A549 (cell line): ENCODE results near the gene ANKRD27. TPM values are rescaled to one million over a fixed set of nuclear protein-coding genes. Genes with fewer than 3 reads are reported as not detected.

Experiments
- ATAC-seq, 2 experiments: fragments of 200-7000 bp in 1 of 2; fragments of >200 bp in 1 of 2; cut with Nextera tagmentation in 1 of 2; cut with Tn5 transposase in 1 of 2; 3 replicates each; pipeline versions ENCODE4 v1.8.0 to v1.9.1; 2018 to 2020; ENCODE audit warnings: mild to moderate bottlenecking in 1 of 2, moderate library complexity in 1 of 2
- CTCF ChIA-PET: fragments of 300-600 bp; sonication (Branson Sonifier 250); formaldehyde crosslinking; extraction: SDS; loops from one replicate; lab custom pipeline; 2021; ENCODE audit warnings: antibody characterized with exemption, inconsistent platforms; lab: Yijun Ruan, JAX
- POLR2A ChIA-PET: fragments of 350-600 bp; formaldehyde crosslinking; extraction: SDS; loops from one replicate; lab custom pipeline; 2021; ENCODE audit warnings: antibody characterized with exemption, inconsistent platforms; lab: Yijun Ruan, JAX
- DNase-seq, 2 experiments: peaks; one replicate each; pipeline versions ENCODE4 v3.0.0 to v3.0.0-alpha.2; 2011 to 2016; ENCODE audit warnings: low read depth in 1 of 2, low spot score in 1 of 2
- FAIRE-seq: peaks from 2 replicates; lab custom pipeline; 2011; peaks lifted over from hg19 to GRCh38; lab: Jason Lieb, UNC
- H3K27ac ChIP-seq, 2 experiments: fragments of >200 bp; sonication (Bioruptor Twin); formaldehyde crosslinking; 3 replicates each; pipeline ENCODE4 v1.5.1; 2016 to 2017
- H3K4me1 ChIP-seq: fragments of >200 bp; sonication (Bioruptor Twin); formaldehyde crosslinking; 3 replicates; pipeline ENCODE4 v1.6.1; 2016
- H3K4me2 ChIP-seq: fragments of >200 bp; sonication (Bioruptor Twin); formaldehyde crosslinking; 3 replicates; pipeline ENCODE4 v1.6.1; 2016
- H3K4me3 ChIP-seq: fragments of >200 bp; sonication (Bioruptor Twin); formaldehyde crosslinking; 3 replicates; pipeline ENCODE4 v1.5.1; 2016
- H3K9me3 ChIP-seq: fragments of >200 bp; sonication (Bioruptor Twin); formaldehyde crosslinking; 3 replicates; pipeline ENCODE4 v1.6.1; 2016
- BHLHE40 ChIP-seq: IDR thresholded peaks from 2 replicates; pipeline ENCODE4 v1.6.1; 2012; ENCODE audit warnings: low read depth, low read length, inconsistent platforms
- CBX8 ChIP-seq: fragments of 200-600 bp; sonication (generic); IDR thresholded peaks from 2 replicates; pipeline ENCODE4 v1.6.1; 2016
- CHD4 ChIP-seq: fragments of 200-600 bp; sonication (generic); IDR thresholded peaks from 2 replicates; pipeline ENCODE4 v1.6.1; 2016; ENCODE audit warnings: antibody characterized with exemption, mild to moderate bottlenecking, borderline replicate concordance
- CTCF ChIP-seq: fragments of >200 bp; sonication (Bioruptor Twin); formaldehyde crosslinking; IDR thresholded peaks from 3 replicates; pipeline ENCODE4 v1.5.1; 2016
- EHMT2 ChIP-seq: fragments of 200-600 bp; sonication (generic); IDR thresholded peaks from 2 replicates; pipeline ENCODE4 v1.6.1; 2016; ENCODE audit warnings: antibody characterized with exemption, low read depth, mild to moderate bottlenecking, moderate library complexity
- EP300 ChIP-seq, 2 experiments: fragments of >200 bp; sonication (Bioruptor Twin); formaldehyde crosslinking; IDR thresholded peaks; 2 replicates in 1 of 2; 3 replicates in 1 of 2; pipeline ENCODE4 v1.6.1; 2016 to 2017
- FOSB ChIP-seq: fragments of 250-450 bp; sonication (Bioruptor Pico); IDR thresholded peaks from 2 replicates; pipeline ENCODE4 v1.5.0; 2020; ENCODE audit warnings: mild to moderate bottlenecking, moderate library complexity
- FOXS1 ChIP-seq: fragments of 250-450 bp; sonication (Bioruptor Pico); IDR thresholded peaks from 2 replicates; pipeline ENCODE4 v1.5.0; 2020; ENCODE audit warnings: mild to moderate bottlenecking, moderate library complexity
- HOXA7 ChIP-seq: fragments of 250-450 bp; sonication (Bioruptor Pico); IDR thresholded peaks from 2 replicates; pipeline ENCODE4 v1.5.0; 2020; ENCODE audit warnings: mild to moderate bottlenecking, moderate library complexity
- JUNB ChIP-seq: fragments of >200 bp; sonication (Bioruptor Twin); formaldehyde crosslinking; IDR thresholded peaks from 2 replicates; pipeline ENCODE4 v1.6.1; 2016
- MAFK ChIP-seq: fragments of 450-650 bp; IDR thresholded peaks from 2 replicates; pipeline ENCODE4 v1.6.1; 2014; ENCODE audit not compliant: partially characterized antibody
- MAZ ChIP-seq: fragments of 150-350 bp; IDR thresholded peaks from 2 replicates; pipeline ENCODE4 v1.6.1; 2014; ENCODE audit warnings: antibody characterized with exemption, low read depth, low read length, borderline replicate concordance
- NR3C1 ChIP-seq: fragments of >200 bp; sonication (Bioruptor Twin); formaldehyde crosslinking; IDR thresholded peaks from 3 replicates; pipeline ENCODE4 v1.6.1; 2017
- PBX3 ChIP-seq: IDR thresholded peaks from 2 replicates; pipeline ENCODE4 v1.6.1; 2012
- POLR2AphosphoS2 ChIP-seq: conservative IDR thresholded peaks from 2 replicates; pipeline ENCODE4 v1.6.1; 2012; ENCODE audit warnings: low read length, improper control_type of control experiment, inconsistent platforms
- RAD21 ChIP-seq, 2 experiments: fragments of >200 bp in 1 of 2; sonication (Bioruptor Twin) in 1 of 2; formaldehyde crosslinking in 1 of 2; IDR thresholded peaks in 1 of 2; conservative IDR thresholded peaks in 1 of 2; 2 replicates in 1 of 2; 3 replicates in 1 of 2; pipeline ENCODE4 v1.6.1; 2012 to 2018; ENCODE audit warnings: inconsistent platforms in 1 of 2
- REST ChIP-seq: fragments of 200-600 bp; sonication (generic); IDR thresholded peaks from 2 replicates; pipeline ENCODE4 v1.6.1; 2016; ENCODE audit warnings: antibody characterized with exemption, mild to moderate bottlenecking, moderate library complexity
- RFX5 ChIP-seq: fragments of 450-650 bp; IDR thresholded peaks from 2 replicates; pipeline ENCODE4 v1.7.1; 2014; ENCODE audit warnings: antibody characterized with exemption, mild to moderate bottlenecking, moderate library complexity
- SMC3 ChIP-seq: fragments of >200 bp; sonication (Bioruptor Twin); formaldehyde crosslinking; IDR thresholded peaks from 3 replicates; pipeline ENCODE4 v1.6.1; 2018; ENCODE audit warnings: inconsistent platforms
- SREBF2 ChIP-seq: fragments of 450-650 bp; IDR thresholded peaks from 2 replicates; pipeline ENCODE4 v1.6.1; 2014; ENCODE audit warnings: mild to moderate bottlenecking, moderate library complexity
- USF2 ChIP-seq: fragments of 450-650 bp; IDR thresholded peaks from 2 replicates; pipeline ENCODE4 v1.6.1; 2014; ENCODE audit warnings: antibody characterized with exemption
- ZC3H11A ChIP-seq: fragments of 450-650 bp; IDR thresholded peaks from 2 replicates; pipeline ENCODE4 v1.6.1; 2014; ENCODE audit warnings: antibody characterized with exemption, mild to moderate bottlenecking
- ZNF302 ChIP-seq: fragments of 250-450 bp; sonication (Bioruptor Pico); IDR thresholded peaks from 2 replicates; pipeline ENCODE4 v1.9.0; 2021; ENCODE audit warnings: inconsistent platforms, mild to moderate bottlenecking, moderate library complexity
- WGBS: methylation state at CpG from one replicate; pipeline ENCODE4 v1.1.6; 2017; ENCODE audit errors: missing lambda C conversion rate; 5-methylcytosine and 5-hydroxymethylcytosine counted together
- polyA plus RNA-seq, 4 experiments: library from polyadenylated mRNA; depleted of rRNA in 3 of 4; stranded (reverse); fragments of >200 nt; fragmentation: RNase III in 1 of 4; extraction: RNeasy Plus Mini Kit Qiagen cat#74134 plus additional on column Dnase treatment in 1 of 4; gene quantifications; 2 replicates in 3 of 4; 3 replicates in 1 of 4; pipeline ENCODE4 v1.2.3, GENCODE V29; 2011 to 2017

Gene ANKRD27
- polyA plus RNA-seq, 2 of the 4 experiments (the other 2 are of a cell fraction): 23.1 to 60.8 TPM

DNA sequence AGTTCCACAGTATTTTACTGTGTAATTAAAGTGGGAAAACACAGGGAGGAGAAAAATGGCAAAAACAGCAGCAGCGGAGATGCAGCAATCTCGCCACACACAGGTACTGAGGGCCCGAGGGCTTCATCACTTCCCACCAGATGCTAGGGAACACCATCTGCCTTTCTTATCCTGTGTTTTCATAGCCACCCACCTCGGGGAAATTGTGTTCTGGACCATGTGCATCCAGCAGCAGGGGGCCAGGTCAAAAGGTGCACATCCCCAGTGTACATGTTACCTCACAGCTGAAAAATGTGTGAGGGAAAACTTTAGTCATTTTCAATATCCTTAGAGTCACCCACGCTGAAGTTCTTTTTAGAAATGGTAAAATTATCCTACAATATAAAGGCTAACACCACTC, 63.8 kb downstream of the ANKRD27 start:
- ChIA-PET CTCF (interaction anchor here (9.8 kb wide), 1 partner anchor 10 kb away, joined by 88 read pairs; no protein-coding TSS in a partner anchor), POLR2A (no interaction called here)
- no peaks in the 10 kb centered on the region for H3K4me1 ChIP-seq
- H3K4me2 ChIP-seq: no peak overlapping the region
- no peak overlapping the region for H3K4me3 ChIP-seq
- DNase-seq (no peak), ATAC-seq (no peak), FAIRE-seq (no peak)
- H3K9me3 ChIP-seq: 0 out of 3 replicates have a peak, but pooled peaks cover 3% of the 10 kb centered on the region
- TF ChIP-seq FOXS1 (CRISPR knock-in tag) (no peak), SREBF2 (no peak), MAZ (no peak), RFX5 (no peak), RAD21 (conservative IDR thresholded peaks at IDR 0.05 in 1 of 2, IDR thresholded peaks at IDR 0.05 in 1 of 2) (no peak)
- WGBS: 87% methylated on average over 5 of the region's 5 CpGs
- H3K27ac ChIP-seq: no peak overlapping the region

DNA sequence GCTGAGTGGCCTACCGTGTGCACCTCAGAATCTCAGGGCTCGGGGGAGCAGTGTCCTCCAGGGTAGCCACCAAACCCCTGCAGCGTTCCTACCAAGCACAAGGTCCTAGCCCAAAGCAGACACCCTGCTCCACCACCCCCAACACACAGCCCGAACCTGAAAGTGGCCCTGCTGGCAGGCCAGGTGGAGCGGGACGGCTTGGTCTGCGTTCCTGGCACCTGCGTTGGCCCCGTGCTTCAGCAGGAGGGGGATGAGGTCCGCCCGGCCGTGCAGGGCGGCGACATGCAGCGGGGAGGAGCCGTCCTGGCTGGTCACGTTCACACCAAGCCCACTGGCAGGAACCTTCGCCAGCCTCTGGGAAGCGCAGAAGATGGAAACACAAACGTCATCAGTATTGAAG, 67.5 kb downstream of the ANKRD27 start:
- ATAC-seq (peak in 1 of 2 experiments; percentile 28; a peak in 1 of 6 replicates), FAIRE-seq (no peak), DNase-seq (no peak)
- Histone ChIP-seq H3K27ac (no peak overlapping the region), H3K9me3 (0 out of 3 replicates have a peak, but pooled peaks cover 3% of the 10 kb centered on the region), H3K4me2 (no peak overlapping the region), H3K4me3 (no peak overlapping the region), H3K4me1 (no peaks in the 10 kb centered on the region)
- ChIA-PET CTCF (interaction anchor here (1.1 to 1.8 kb wide), 2 partner anchors 8 to 26 kb away, joined by 3 to 9 read pairs; no protein-coding TSS in a partner anchor), POLR2A (no interaction called here)
- TF ChIP-seq HOXA7 (CRISPR knock-in tag) (no peak), JUNB (no peak), MAFK (no peak), CTCF (no peak), POLR2AphosphoS2 (no peak), USF2 (no peak), PBX3 (no peak), CHD4 (no peak), BHLHE40 (no peak), SMC3 (no peak), FOSB (CRISPR knock-in tag) (no peak), ZNF302 (CRISPR knock-in tag) (no peak), EP300 (IDR thresholded peaks at IDR 0.05) (no peak), REST (no peak), EHMT2 (no peak), ZC3H11A (no peak), NR3C1 (no peak), CBX8 (no peak)
- 94% methylated on average over 20 of the region's 20 CpGs for WGBS
